ENCODE data around the gene CUL4B. TPM values are rescaled to one million over a fixed set of nuclear protein-coding genes. Genes with fewer than 3 reads are reported as not detected.
"Not testable (repeated sequence)": the region's sequence is repeated elsewhere in the genome, so short reads cannot be mapped to it uniquely, and the experiment has no call there.

Gene CUL4B
- total RNA-seq, 2 experiments from 2014 or later, result 15.5 to 42.2 TPM

DNA sequence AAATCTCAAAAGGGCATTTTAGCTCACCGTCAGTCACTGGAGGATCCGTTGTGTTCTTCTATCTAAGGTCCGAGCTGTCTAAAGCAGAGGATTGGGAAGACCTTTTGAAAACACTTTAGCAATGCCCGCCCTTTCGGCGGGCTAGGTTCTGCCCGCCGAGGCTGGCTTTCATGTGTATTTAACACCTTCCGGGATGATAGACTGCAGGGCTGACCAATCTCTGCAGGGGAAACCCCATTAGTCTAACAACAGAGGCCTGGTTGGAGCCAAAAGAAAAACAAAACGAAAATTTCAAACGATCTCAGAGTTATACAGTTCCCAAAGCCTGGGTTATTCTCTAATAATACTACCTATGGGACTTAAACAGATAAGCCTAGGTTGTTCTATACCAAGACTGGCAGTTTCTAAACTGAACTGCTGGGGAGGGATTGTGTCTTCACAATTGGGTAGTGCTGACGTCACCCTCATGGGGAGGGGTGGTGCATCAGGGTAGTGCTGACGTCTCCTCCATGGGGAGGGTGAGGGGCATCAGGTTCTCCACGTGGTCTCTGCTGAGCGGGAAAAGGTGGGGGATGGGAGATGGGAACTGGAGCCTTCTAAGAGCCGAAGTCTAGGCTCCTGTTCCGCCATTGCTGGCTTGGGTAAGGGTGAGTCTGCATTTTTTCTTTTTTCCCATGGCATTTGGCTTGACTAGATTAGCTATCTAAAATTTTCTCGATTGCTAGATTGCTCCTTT, 14.8 kb upstream of the CUL4B start:
- TF ChIP-seq, protein P1, sequence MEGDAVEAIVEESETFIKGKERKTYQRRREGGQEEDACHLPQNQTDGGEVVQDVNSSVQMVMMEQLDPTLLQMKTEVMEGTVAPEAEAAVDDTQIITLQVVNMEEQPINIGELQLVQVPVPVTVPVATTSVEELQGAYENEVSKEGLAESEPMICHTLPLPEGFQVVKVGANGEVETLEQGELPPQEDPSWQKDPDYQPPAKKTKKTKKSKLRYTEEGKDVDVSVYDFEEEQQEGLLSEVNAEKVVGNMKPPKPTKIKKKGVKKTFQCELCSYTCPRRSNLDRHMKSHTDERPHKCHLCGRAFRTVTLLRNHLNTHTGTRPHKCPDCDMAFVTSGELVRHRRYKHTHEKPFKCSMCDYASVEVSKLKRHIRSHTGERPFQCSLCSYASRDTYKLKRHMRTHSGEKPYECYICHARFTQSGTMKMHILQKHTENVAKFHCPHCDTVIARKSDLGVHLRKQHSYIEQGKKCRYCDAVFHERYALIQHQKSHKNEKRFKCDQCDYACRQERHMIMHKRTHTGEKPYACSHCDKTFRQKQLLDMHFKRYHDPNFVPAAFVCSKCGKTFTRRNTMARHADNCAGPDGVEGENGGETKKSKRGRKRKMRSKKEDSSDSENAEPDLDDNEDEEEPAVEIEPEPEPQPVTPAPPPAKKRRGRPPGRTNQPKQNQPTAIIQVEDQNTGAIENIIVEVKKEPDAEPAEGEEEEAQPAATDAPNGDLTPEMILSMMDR (conservative IDR thresholded peaks at IDR 0.05; ENCODE audit: low read length), result no peak
- TF ChIP-seq EZH2phosphoT487 (IDR thresholded peaks at IDR 0.05; ENCODE audit: borderline replicate concordance, low read depth, low read length), result no peak
- H3K4me2 ChIP-seq (ENCODE audit: low read length), result no peak overlapping the region
- H4K20me1 ChIP-seq (ENCODE audit: insufficient read depth, low read length), result no peaks in the 10 kb centered on the region
- CTCF ChIA-PET (ENCODE audit: unreplicated experiment), result no interaction called here
- H3K9me2 ChIP-seq (ENCODE audit: insufficient read depth, low read length), result no peaks in the 10 kb centered on the region
- H3K9me3 ChIP-seq (ENCODE audit: low read length), result no peaks in the 10 kb centered on the region
- H3K79me2 ChIP-seq (ENCODE audit: insufficient read depth, low read depth, low read length), result no peaks in the 10 kb centered on the region
- DNase-seq (ENCODE audit: low spot score), result no peak
- H3K27ac ChIP-seq (ENCODE audit: low read depth, low read length, poor library complexity, severe bottlenecking), result no peak overlapping the region
- intact Hi-C loops (cut with micrococcal nuclease; ENCODE audit: unreplicated experiment), result no loop called here
- POLR2A ChIA-PET, result interaction anchor here (0.6 kb wide), 1 partner anchor 56 kb away, joined by 5 read pairs; no protein-coding TSS in a partner anchor
- BruUV-seq (replicated peaks), result no TSS peak
- H3K4me3 ChIP-seq (ENCODE audit: low read depth, low read length, poor library complexity, severe bottlenecking), result no peak overlapping the region
- no peaks in the 10 kb centered on the region for H3K4me1 ChIP-seq (ENCODE audit: insufficient read depth, low read length, poor library complexity, severe bottlenecking)
- no peaks in the 10 kb centered on the region for H3K36me3 ChIP-seq (ENCODE audit: insufficient read depth, low read length)
- no peak overlapping the region for H2AFZ ChIP-seq (ENCODE audit: low read length)

DNA sequence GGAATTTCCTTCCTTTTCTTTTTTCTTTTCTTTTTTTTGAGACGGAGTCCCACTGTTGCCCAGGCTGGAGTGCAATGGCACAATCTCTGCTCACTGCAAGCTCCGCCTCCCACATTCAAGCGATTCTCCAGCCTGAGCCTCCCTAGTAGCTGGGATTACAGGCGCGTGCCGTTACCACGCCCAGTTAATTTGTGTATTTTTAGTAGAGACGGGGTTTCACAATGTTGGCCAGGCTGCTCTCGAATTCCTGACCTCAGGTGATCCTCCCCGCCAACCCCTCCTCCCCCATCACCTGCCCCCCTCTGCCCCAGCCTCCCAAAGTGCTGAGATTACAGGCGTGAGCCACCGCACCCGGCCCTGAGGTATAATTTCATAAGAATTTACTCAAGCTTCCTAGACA, 13.0 kb upstream of the CUL4B start:
- not testable (repeated sequence) for BruUV-seq (replicated peaks)

DNA sequence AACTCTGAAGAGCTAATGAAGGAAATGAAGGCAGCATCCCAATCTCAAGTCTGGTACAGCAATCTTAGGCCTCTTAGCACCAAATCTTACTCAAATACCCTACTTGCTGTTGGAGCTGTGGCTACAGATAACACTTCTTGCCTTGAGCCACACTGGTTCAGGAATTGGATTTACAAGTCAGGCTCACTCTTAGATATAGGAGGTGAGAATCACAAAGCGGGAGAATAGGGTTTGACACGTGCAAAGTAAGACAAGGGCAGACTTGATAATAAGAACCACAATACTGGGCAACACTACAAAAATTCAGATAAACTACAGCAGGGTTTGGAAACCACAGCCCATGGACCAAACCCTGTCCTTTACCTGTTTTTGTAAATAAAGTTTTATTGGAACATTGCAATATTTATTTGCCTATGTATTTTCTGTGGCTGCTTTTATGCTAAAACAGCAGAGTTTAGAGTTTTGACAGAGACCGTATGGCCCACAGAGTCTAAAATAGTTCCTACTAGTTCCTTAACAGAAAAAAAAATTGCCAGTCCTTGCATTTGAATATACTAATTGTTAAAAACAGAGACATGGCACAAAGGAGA, 9.3 kb upstream of the CUL4B start:
- no peak overlapping the region for H2AFZ ChIP-seq (ENCODE audit: low read length)
- CTCF ChIA-PET (ENCODE audit: unreplicated experiment), result no interaction called here
- H3K27ac ChIP-seq (ENCODE audit: low read depth, low read length, poor library complexity, severe bottlenecking), result no peak overlapping the region
- no peaks in the 10 kb centered on the region for H3K9me2 ChIP-seq (ENCODE audit: insufficient read depth, low read length)
- H3K36me3 ChIP-seq (ENCODE audit: insufficient read depth, low read length), result no peaks in the 10 kb centered on the region
- no peaks in the 10 kb centered on the region for H3K9me3 ChIP-seq (ENCODE audit: low read length)
- no peaks in the 10 kb centered on the region for H4K20me1 ChIP-seq (ENCODE audit: insufficient read depth, low read length)
- DNase-seq (ENCODE audit: low spot score), result no peak
- BruUV-seq (replicated peaks), result no TSS peak
- H3K79me2 ChIP-seq (ENCODE audit: insufficient read depth, low read depth, low read length), result no peaks in the 10 kb centered on the region
- no peaks in the 10 kb centered on the region for H3K4me1 ChIP-seq (ENCODE audit: insufficient read depth, low read length, poor library complexity, severe bottlenecking)
- no peak overlapping the region for H3K4me2 ChIP-seq (ENCODE audit: low read length)
- no peak overlapping the region for H3K4me3 ChIP-seq (ENCODE audit: low read depth, low read length, poor library complexity, severe bottlenecking)
- POLR2A ChIA-PET, result interaction anchor here (2.1 kb wide), 1 partner anchor 9 kb away, joined by 7 read pairs; the partner anchor contains the start of gene CUL4B
- intact Hi-C loops (cut with micrococcal nuclease; ENCODE audit: unreplicated experiment), result no loop called here
- TF ChIP-seq, protein P1 (conservative IDR thresholded peaks at IDR 0.05; ENCODE audit: low read length), result no peak
- no peak for TF ChIP-seq EZH2phosphoT487 (IDR thresholded peaks at IDR 0.05; ENCODE audit: borderline replicate concordance, low read depth, low read length)

More for the DNA sequence above, 13.0 kb upstream of the CUL4B start:
- H3K4me2 ChIP-seq (ENCODE audit: low read length); DNase-seq (ENCODE audit: low spot score); H3K27ac ChIP-seq (ENCODE audit: low read depth, low read length, poor library complexity, severe bottlenecking); H4K20me1 ChIP-seq (ENCODE audit: insufficient read depth, low read length); H3K9me3 ChIP-seq (ENCODE audit: low read length); H3K36me3 ChIP-seq (ENCODE audit: insufficient read depth, low read length); CTCF ChIA-PET (ENCODE audit: unreplicated experiment); H3K4me3 ChIP-seq (ENCODE audit: low read depth, low read length, poor library complexity, severe bottlenecking); H3K79me2 ChIP-seq (ENCODE audit: insufficient read depth, low read depth, low read length); H3K4me1 ChIP-seq (ENCODE audit: insufficient read depth, low read length, poor library complexity, severe bottlenecking); H2AFZ ChIP-seq (ENCODE audit: low read length); intact Hi-C loops (cut with micrococcal nuclease; ENCODE audit: unreplicated experiment); H3K9me2 ChIP-seq (ENCODE audit: insufficient read depth, low read length); POLR2A ChIA-PET: not testable (repeated sequence)
